ENCODE measurements around the gene HNMT. TPM values are rescaled to one million over a fixed set of nuclear protein-coding genes. Genes with fewer than 3 reads are reported as not detected.

Gene HNMT
- total and polyA plus RNA-seq, 2 of the 8 experiments (the other 6 are each of a cell fraction or from before 2014, with no cell fraction given) = 1.6 to 3.6 TPM

- FAIRE-seq (no peak), DNase-seq (ENCODE audit: low read depth in 1 of 2, low spot score in 2 of 2) (no peak)
- H4K8ac ChIP-seq (ENCODE audit: extremely low read depth, insufficient read depth, low read length) = no peak overlapping the region
- H3K79me2 ChIP-seq (ENCODE audit: control insufficient read depth in 1 of 2, insufficient read depth in 2 of 2, low read length in 2 of 2) = no peaks in the 10 kb centered on the region
- H3K79me1 ChIP-seq (ENCODE audit: low read depth, low read length) = no peaks in the 10 kb centered on the region
- H4K5ac ChIP-seq (ENCODE audit: insufficient read length, low read depth, low read length) = no peak overlapping the region
- H3K27ac ChIP-seq (ENCODE audit: low read depth, low read length) = no peak overlapping the region
- H3K23me2 ChIP-seq (ENCODE audit: low read depth, low read length) = no peaks in the 10 kb centered on the region
- no peak overlapping the region for H3K9ac ChIP-seq (replicated peaks in 1 of 4; ENCODE audit: extremely low read depth in 1 of 4, low read depth in 3 of 4, low read length in 3 of 4)
- H3K56ac ChIP-seq (replicated peaks; ENCODE audit: insufficient read length, low read depth, low read length) = no peak overlapping the region
- no peaks in the 10 kb centered on the region for H3K9me3 ChIP-seq (ENCODE audit: insufficient read depth in 2 of 2, low read depth in 1 of 2, low read length in 1 of 2)
- no peak overlapping the region for H2BK5ac ChIP-seq (ENCODE audit: low read depth, low read length)
- WGBS, 2 experiments (ENCODE audit: extremely low coverage in 1 of 2, insufficient coverage in 1 of 2, insufficient read length in 1 of 2, insufficient replicate concordance in 2 of 2, low coverage in 1 of 2, low lambda C conversion rate in 2 of 2, missing lambda C conversion rate in 1 of 2) = 67% methylated on average over 1 of the region's 1 CpG; no CpG with 5 or more reads in 1 of the 2 experiments
- H2BK120ac ChIP-seq (replicated peaks; ENCODE audit: low read depth, low read length) = no peak overlapping the region
- H2AFZ ChIP-seq (ENCODE audit: low read length) = no peak overlapping the region
- H3K4me3 ChIP-seq (ENCODE audit: extremely low read depth in 1 of 4, insufficient read depth in 2 of 4, low read depth in 3 of 4, low read length in 4 of 4) = no peak overlapping the region
- H3K4me2 ChIP-seq (ENCODE audit: insufficient read depth in 1 of 2, low read depth in 2 of 2, low read length in 2 of 2) = no peak overlapping the region
- H3K27me3 ChIP-seq (replicated peaks in 1 of 4; ENCODE audit: control insufficient read depth in 3 of 4, extremely low read depth in 1 of 4, insufficient read depth in 3 of 4, low read length in 3 of 4) = no peaks in the 10 kb centered on the region
- H4K91ac ChIP-seq (replicated peaks; ENCODE audit: insufficient read length, low read length) = no peak overlapping the region
- no peaks in the 10 kb centered on the region for H4K20me1 ChIP-seq (replicated peaks in 1 of 2; ENCODE audit: control insufficient read depth in 1 of 2, insufficient read depth in 2 of 2, low read length in 2 of 2)
- CTCF ChIA-PET (ENCODE audit: partially characterized antibody) = interaction anchor here (0.6 kb wide), 1 partner anchor 53 kb away, joined by 3 read pairs; no protein-coding TSS in a partner anchor
- no peak overlapping the region for H3K18ac ChIP-seq (ENCODE audit: extremely low read depth, low read length)
- no peak overlapping the region for H2AK5ac ChIP-seq (ENCODE audit: low read depth, low read length)
- no peak overlapping the region for H3K14ac ChIP-seq (ENCODE audit: insufficient read length)
- no peak overlapping the region for H2BK20ac ChIP-seq (ENCODE audit: low read length)
- H2BK12ac ChIP-seq (ENCODE audit: low read depth, low read length) = no peak overlapping the region
- POLR2A ChIA-PET (ENCODE audit: partially characterized antibody) = no interaction called here
- no peaks in the 10 kb centered on the region for H3K36me3 ChIP-seq (ENCODE audit: control insufficient read depth in 2 of 4, insufficient read depth in 4 of 4, low read length in 3 of 4)
- no peaks in the 10 kb centered on the region for H3K4me1 ChIP-seq (replicated peaks in 1 of 4; ENCODE audit: control insufficient read depth in 3 of 4, insufficient read depth in 4 of 4, low read length in 3 of 4)
- no peak overlapping the region for H3K23ac ChIP-seq (ENCODE audit: insufficient read length)
- no peak overlapping the region for H2BK15ac ChIP-seq (ENCODE audit: low read length)
- H3K4ac ChIP-seq (replicated peaks; ENCODE audit: insufficient read length, low read depth, low read length) = no peak overlapping the region
- TF ChIP-seq TCF12 (IDR thresholded peaks at IDR 0.05; ENCODE audit: low read depth, low read length) = no peak
- no peak for TF ChIP-seq CEBPB (IDR thresholded peaks at IDR 0.05; ENCODE audit: low read depth, low read length)
- no peak for TF ChIP-seq JUND (IDR thresholded peaks at IDR 0.05; ENCODE audit: low read length)
- no peak for TF ChIP-seq FOSL1 (IDR thresholded peaks at IDR 0.05; ENCODE audit: insufficient read depth, low read depth, low read length)
- TF ChIP-seq KDM1A (IDR thresholded peaks at IDR 0.05; ENCODE audit: borderline replicate concordance, low read length) = no peak
These were observed 28.7 kb upstream of the HNMT start for GRCh38 chr2:137935591-137935990.
